ENCODE data around the gene FOXD2.

Gene FOXD2

DNA sequence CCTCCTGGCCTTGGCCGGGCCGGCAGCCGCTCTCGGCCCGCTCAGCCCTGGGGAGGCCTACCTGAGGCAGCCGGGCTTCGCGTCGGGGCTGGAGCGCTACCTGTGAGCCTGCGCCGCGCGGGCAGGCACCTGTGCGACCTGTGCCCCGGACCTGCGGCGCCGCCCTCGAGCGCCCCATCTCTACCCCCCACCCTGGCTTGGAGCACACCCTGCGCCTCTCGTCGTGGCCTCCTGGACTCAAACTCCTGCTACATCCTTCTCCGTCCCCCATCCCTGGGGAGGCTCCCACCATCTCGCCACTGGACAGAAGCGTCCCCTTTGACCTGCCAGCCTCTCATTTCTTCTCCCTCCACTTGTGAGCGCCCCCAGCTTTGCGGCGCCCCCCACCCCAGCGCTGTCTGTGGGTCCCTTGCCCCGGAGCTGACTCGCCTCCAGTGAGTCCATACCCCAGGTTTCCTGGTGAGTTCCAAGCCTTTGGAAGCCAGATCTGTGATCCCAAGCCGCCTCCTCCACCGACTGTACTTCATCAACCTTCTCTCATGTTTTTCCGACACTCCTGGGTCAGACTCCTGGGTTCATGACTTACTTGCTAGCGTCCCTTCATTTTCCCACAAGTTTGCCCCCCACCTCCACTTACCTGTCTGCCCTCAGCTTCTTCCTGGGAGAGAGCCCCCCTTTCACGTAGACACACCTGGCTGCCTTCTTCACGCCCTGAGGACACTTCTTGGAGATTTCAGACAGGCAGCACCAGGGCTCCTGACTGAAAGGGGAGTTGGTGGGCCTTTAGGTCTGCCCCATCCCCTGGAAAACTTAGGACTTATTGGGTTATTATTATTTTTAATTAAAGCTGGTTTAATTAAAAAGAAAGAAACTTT, 20.4 kb upstream of the FOXD2 start:
- DNase-seq = no peak

DNA sequence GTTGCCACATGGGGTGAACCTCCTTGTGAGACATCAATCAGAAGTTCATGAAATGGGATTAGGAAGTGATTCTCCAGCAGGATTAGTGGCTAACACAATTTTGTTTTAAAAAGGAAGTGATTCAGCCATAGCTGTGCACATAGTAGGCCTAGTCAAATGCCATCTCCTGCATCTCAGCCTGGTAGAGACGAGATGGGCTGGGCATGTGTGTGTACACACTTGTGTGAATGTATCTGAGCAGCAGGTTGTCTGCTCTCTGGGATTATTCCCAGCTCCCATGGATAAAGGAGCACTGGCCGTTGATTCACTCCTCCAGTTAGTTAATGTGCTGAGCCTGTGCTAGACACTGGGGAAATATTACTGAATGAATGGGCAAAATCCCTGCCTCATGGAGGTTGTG, 19.7 kb upstream of the FOXD2 start:
- DNase-seq = no peak

DNA sequence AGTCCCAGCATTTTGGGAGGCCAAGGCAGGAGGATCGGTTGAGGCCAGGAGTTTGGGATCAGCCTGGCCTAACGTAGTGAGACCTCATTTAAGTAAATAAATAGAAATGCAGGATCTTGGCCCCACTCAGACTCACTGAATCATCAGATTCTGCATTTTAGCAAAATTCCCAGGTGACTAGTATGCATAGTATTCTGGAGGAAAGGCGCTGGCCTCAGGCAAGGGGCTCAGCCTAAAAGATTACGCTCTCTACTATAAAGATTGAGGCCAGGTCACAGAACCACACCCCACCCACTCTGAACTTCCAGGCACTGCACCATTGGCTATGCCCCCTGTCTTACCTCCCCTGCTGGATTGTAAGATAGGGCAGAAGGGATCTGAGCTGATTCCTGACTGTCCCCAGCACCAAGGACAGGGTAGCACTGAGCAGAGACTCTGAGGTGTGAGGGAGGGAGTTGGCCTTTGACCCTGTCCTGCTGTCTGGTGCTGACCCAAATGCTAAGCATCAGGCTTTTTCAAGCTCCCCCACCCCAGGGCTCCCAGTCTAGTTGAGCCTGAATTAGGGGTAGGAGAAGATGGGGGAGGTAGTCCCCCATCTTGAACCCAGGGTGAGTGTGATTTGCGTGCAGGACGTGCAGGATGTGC, 19.0 kb upstream of the FOXD2 start:
- DNase-seq = no peak

DNA sequence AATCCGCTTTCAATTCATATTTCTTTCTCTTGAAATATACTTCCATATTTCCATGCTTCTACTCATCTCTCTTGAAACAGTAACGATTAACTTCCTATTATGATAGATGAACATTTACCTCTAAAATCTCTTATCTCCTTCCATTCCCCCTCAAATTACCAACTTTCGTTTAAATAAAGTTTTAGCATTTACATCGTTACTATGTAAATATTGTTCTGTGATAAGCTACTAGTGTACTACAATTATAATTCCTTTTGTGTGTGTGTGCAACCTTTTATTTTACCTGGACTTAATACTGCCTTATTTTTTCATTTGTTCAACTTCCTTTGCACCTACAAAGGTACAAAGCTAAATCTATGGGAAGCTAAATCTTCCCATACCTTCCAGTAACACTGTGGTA, 17.3 kb upstream of the FOXD2 start:
- no peak for DNase-seq

DNA sequence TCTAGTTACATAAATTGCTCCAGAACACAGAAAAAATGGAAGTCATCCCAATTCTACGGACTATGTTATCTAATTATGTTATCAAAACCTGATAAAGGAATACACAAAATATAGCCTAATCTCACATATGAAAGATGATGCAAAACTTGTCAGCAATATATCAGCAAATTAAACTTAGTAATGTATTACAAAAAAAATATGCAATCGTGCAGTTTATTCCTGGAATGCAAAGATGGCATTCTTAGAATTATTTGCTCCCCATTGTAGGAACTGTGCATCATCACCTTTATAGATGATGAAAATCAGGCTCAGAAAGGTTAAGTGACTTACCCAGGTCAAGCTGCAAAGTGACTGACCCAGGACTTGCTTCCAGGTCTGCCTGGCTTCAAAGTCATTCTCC, 14.0 kb upstream of the FOXD2 start:
- DNase-seq = no peak

DNA sequence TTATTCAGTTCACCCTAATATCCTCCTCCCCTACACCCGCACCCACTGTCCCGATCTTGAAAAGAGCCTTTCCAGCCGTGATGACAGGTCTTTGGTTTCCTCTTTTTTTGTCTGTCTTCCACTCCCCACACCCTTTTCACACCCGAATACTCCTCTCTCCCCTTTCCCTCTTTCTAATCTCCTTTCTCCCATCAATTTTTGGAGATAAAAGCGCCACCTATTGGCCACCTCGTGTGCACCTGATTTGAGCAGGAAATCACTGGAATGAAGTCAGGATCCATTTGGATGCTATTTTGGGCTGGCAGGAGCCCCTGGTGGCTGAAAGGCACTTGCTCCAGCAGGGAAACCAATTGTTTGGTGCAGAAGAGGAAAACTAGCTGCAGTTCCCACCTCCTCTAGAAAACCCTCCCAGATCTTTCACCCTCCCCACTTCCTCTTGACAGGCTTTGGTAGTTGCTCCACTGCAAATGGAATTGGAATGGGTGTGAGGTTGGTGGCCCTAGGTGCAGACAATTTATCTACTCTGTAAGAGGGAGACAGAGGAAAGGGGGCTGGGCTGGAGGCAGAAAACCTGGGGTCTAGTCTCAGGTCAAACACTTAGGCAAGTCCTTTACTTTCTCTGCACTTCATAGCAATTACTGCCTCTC, 13.4 kb upstream of the FOXD2 start:
- DNase-seq = no peak

DNA sequence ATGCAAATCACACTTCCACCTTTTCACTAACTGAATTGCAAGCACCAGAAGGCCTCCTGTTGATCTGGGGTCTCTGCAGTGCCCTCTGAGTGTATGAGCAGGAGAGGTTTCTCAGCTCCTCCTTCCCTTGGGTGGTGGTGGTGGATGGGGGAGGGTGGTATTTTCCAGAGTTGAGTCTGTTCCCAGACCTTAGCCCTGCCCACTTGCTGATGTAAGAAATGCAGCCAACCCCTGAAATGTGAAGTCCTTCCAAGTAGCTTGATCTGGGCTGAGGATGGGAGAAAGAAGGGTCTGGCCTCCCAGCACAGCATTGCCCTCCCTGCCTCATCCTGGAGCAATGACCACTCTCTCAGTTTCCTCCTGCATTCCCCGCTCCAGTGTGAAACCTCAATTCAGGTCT, 6.3 kb upstream of the FOXD2 start:
- no peak for DNase-seq

DNA sequence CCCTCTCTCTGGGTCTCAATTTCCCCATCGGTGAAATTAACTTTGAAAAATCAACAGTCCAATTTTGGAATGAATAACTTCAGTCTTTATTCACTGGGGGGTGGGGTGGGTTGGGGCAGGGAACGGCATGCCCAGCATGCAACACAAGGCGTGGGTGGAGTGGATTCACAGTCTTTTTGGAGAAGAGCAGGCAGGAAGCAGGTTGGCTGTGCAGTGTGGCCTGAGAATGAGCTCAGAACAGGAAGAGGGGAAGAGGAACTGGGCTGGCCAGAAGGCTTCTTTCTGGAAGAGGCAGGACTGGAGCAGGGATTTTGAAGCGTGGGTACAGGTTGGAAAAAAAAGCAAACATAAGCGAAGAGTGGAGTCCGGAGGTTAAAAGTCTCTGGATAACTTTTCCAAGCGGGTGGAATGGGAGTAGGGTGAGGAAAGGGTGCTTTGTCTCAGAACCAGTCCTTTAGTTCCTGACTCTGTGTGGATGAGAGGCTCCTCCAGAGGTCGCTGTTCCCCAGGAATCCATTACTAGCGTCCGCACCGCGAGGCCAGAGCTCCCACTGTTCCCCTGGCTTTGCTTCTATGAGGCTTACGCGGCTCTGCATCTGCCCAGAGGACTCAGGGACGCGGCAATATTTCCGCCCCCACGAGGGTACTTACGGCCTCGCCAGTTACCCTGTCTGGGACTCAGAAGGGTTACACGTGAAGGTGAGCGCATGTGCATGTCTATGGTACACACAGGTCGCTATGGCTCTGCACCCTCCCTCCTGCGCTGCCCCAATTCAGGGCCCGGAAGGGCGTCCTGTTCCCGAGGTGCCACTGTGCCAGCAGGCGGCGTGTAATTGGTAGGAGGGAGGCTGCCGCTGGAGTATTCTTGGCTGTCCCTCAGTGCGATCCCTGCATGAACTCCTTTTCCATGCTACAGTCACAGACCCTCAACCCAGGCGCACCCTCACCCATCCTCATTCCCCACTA, 5.5 kb upstream of the FOXD2 start:
- DNase-seq = peak; percentile 63

DNA sequence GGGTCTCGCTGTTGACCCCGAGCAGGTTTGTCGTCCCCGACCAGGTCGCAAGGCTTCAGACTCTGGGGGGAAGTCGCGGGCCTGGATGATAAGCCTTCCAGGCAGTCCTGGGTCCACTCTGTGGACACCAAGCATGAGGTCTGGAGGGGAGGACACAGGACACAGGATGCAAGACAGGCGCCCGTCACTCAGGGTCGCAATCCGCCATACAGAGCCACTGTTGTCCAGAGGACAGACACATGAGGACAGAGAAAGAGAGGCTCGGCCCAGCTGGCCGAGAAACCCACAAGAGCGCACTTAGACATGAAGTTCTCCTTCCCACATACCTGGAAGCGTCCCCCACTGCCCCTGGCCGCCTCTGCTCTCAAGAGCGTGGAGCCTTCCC, 4.8 kb upstream of the FOXD2 start:
- no peak for DNase-seq

DNA sequence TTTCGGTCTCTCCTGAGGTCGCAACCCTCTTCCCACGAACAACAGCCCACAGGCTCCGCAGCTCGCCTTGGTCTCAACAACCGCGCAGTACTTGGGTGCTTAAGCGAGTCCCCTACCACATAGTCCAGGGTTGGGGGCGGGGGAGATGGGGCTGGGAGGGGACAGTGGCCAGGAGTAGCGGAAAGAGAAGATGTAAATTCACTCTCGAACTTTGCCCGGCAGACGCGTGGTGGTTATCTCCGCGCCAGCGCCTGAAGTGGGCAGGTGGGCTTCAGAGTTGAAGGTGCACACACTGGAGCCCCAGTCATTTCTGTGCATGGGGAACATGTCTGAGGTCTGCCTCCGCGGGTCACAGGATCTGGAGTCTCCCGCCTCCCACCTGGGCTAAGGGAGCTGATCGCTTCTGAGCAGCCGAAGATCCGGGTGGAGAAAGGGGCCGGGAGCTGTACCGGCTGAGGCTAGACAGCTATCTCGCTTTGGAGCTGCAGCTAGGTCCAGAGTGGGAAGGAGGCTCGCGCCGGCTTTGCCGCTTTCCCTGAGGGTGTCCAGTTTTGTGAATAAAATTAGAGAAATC, 4.3 kb upstream of the FOXD2 start:
- no peak for DNase-seq

DNA sequence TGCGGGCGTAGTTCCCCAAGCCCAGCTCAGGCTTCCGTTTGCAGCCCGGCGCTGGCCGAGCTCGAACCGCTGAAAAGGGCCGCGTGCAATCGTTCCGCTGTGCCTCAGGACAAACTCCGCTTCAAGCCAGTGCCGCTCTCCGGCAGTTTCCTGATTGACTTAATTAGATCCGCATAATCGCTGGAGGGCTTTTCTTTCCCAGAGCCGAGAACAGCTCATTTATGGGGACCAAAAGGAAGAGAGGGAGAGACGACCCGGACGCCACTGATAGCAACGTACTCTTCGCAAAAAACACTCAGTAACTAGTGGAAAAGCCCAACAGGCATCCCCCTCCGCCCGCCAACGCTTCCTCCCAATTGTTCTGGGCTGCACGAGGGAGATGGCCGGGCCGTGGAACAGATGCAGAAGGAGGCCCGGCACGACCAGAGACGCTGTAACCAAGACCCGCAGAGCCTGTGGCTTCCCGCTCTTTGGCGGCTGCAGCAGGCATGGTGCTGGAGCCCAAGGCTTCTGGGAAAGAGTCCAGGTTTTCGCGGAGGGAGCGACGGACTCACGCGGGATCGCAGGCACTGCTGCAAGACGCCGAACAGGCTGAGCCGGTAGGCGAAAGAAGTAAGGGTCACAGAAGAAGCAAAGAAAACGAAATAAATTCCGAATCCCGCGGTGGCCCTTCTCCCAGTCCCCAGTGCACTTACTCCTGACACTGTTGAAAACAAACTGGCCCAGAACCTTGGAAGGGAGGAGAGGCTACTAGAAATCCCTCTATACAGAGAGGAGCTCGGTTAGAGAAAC, 3.6 kb upstream of the FOXD2 start:
- no peak for DNase-seq

DNA sequence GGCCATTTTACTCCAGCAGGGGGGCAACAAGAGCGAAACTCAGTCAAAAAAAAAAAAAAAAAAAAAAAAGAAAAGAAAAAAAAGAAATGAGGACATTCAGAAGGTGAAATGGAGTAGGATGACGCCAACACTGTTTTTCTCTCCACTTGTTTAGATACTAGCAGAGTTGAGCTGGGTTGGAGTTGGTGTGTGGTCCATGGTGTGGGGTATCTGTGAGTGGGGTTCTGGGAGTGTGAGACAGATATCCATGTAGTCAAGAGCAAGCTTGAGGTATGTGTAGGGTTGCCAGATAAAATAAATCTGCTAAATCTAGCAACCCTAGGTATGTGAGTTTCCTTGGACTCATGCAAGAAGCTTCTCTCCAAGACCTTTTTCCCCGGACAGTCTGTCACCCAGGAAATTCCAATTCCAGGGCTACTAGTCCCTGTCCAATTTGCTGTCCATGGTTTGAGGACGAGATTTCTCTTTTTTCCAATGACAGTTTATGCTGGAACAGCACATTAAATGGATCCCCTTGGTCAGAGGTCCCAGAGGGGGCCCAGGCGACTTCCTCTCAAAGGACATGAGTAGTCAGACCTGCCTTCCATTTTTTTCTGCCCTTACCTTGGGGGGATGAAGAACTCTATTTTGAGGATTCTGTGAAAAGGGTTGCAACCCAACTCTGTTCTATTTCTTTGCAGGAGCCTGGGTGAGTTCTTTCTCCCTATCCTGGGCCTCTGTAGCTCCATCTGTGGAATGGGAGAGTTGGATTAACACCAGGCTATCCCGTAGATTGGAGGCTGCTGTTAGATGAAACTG, 2.1 kb upstream of the FOXD2 start:
- no peak for DNase-seq

DNA sequence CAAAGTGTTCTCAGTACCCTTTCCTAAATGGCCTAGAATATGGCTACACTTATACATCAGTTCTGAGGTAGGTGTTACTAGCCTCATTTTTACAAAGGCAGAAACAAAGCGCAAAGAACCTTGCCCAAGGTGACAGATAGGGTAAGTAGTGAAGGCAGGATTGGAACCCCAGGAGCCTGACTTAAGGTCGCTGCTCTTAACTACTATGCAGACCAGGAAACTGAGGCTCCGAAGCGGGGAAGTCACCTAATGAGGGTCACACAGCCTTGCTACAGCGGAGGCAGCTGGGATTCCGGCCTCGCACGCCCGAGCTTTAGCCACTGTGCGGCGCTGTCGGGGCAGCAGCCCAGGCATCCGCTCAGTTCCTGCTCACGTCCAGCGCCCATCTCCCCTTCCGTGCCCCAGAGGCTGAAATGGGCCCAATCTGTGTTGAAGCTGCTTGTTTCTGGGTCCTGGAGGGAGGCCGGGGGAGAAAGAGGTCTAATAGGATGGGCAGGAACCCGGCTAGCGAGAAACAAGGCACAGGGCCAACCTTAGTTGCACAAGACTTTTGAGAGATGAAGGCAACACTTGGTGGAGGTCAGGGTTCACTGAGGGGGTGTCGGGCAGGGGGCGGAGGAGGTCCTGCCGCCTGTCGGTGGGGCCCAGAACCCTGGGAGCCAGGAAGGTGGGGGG, 1.4 kb upstream of the FOXD2 start:
- peak; percentile 83 for DNase-seq

DNA sequence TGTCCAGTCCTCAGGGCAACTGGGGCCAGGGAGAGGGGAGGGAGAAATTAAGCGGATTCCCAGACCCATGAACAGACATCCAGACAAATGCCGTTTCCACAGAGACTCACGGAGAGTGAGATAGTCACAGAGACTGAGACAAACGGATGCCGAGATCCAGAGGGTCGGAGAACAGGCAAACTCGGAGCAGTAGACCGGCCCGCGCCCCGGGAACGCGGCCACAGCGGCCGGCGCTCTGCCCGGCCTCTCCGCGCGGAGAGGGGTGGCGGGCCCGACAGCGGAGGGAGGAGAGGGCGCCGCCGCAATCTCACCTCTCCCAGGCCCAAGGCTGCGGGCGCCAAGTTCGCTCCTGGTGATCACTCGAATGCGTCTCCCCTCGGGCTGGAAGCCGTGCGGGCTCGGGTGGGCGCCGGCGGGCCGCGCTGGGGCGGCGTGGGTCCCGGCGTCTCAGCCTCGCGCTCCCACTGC, 831 bp upstream of the FOXD2 start:
- no peak for DNase-seq

DNA sequence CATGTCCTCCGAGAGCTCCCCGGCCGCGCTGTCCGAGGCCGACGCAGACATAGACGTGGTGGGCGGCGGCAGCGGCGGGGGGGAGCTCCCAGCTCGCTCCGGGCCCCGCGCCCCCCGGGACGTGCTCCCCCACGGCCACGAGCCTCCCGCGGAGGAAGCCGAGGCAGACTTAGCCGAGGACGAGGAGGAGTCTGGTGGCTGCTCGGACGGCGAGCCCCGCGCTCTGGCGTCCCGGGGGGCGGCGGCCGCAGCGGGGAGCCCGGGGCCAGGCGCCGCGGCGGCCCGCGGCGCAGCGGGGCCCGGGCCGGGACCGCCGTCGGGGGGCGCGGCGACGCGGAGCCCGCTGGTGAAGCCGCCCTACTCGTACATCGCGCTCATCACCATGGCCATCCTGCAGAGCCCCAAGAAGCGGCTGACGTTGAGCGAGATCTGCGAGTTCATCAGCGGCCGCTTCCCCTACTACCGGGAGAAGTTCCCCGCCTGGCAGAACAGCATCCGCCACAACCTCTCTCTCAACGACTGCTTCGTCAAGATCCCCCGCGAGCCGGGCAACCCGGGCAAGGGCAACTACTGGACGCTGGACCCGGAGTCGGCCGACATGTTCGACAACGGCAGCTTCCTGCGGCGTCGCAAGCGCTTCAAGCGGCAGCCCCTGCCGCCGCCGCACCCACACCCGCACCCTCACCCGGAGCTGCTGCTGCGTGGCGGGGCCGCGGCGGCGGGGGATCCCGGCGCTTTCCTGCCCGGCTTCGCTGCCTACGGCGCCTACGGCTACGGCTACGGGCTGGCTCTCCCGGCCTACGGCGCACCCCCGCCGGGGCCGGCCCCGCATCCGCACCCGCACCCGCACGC, 547 bp downstream of the FOXD2 start:
- DNase-seq = peak; percentile 64

DNA sequence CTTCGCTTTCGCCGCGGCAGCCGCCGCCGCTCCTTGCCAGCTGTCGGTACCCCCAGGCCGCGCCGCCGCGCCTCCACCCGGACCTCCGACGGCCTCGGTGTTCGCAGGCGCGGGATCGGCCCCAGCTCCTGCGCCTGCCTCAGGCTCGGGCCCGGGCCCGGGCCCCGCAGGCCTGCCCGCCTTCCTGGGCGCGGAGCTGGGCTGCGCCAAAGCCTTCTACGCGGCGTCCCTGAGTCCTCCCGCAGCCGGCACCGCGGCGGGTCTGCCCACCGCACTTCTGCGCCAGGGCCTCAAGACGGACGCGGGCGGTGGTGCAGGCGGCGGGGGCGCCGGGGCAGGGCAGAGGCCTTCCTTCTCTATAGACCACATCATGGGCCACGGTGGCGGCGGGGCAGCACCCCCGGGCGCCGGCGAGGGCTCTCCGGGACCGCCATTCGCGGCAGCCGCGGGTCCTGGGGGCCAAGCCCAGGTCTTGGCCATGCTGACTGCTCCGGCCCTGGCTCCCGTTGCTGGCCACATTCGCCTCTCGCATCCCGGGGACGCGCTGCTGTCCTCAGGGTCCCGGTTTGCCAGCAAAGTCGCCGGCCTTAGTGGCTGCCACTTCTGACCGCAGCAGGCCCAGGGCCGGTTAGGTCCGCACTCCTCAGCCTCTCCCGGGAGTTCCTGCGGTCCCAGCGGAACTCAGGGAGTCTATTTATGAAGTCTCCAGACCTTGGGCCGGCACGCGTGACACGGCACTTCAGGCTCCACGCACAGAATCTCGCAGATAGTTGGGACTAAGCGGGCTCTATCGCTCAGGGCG, 1.4 kb downstream of the FOXD2 start:
- peak; percentile 41 for DNase-seq

DNA sequence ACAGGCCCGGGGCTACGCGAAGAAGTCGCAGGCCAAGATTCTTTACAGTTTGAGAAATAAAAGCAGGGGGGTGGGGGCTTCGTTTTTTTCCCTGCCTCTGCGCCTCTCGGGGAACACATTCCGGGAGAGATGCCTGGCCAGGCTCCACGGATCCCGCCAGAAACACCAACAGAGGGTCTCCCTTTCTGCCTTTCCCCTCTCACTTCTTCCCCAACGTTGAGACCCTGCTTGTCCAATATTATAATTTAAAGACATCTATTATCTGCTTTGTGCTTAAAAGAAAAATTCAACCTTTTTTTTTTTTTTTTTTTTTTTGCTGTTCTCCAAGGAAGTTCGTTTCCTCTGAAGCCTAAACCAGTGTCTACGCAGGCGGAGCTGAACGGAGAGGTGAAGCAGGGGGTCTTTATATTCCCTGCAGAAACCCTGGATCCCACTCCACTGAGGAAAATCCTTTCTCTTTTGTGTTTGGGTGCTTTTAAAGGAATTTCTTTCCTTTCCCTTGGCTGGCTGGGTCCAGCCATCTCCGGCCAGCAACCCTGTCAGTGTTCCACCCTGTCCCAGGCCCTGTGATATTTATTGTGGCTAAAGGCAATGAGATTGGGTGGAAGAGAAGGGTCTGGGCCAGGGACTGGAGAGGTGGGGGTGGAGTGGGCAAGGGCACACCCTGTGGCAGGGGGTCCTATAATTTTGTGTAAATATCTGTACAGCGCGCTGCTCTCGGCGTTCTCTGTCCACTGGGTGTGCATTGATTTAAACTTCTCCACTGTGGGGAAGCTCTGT, 2.2 kb downstream of the FOXD2 start:
- no peak for DNase-seq
